Epidermal melanocyte (primary cell): ENCODE results near the gene BCL2L11.

ENCODE experiments used
- DNase-seq: peaks from one replicate; pipeline ENCODE4 v3.0.0; 2011; ENCODE audit warnings: low spot score; ENCODE audit not compliant: insufficient read length

Gene BCL2L11

DNA sequence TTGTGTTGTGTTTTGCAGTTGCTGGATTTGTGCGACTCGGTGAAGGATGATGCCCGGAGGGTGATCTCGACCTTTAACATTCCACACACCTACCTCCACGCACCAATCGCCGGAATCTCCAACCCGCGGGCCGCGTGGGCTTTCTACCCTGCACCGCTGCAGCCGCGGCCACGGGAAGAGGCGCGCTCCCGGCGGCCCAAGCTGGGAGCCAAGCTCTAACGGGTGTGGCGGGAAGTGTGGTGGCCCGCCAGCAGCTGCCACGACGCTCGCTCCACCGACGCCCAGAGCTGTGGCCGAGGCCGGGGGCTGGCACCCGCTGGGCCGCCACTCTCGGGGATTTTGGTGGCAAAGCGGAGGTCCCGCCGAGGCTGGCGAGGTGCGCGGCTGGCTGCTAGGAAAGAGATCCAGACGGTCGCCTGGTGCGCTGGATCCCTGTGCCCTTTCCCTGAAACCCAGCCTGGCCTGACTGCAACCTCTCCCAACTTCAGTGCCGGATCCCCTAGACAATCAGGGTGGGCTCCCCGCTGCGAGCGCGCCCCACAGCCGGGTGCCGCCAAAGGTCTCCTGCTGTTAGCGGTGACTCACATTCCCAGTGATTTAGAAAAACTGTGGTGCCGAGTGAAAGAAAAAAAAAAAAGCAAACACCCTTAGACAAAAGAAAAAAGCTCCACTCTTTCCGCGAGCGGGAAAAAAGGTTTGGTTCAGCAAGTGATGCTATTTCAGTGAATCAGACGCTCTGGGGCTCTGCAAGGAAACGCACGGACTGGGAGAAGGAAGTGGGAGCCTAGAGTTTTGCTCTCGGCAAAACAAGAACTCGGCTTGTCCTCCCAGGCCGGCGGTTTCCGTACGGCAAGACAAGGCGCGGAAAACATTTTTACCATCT is 2.9 kb upstream of the BCL2L11 start:
- DNase-seq: no peak

DNA sequence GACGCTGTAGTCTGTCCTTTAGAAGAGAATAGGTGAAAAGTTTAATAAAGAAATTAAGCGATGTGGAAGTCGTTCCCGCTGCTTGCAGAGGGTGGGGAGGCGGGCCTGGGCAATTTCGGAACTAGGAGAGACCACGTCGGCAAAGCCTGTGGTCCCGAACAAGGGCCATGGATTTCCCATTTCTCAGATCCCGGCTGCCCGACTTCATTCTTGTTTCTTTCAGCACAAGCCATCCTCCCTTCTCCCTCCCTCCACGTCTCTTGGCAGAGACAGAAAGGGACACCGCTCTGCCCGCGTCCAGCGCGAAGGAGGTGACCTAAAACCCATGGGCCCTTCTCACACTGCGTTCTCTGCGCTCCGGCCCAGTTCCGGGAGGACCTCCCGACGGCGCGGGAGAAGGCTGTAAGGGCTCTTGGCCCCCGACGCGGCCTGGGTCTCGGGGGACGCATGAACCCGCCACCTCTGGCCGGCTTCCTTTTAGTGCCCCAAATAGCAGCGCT is 2.2 kb upstream of the BCL2L11 start:
- no peak for DNase-seq

DNA sequence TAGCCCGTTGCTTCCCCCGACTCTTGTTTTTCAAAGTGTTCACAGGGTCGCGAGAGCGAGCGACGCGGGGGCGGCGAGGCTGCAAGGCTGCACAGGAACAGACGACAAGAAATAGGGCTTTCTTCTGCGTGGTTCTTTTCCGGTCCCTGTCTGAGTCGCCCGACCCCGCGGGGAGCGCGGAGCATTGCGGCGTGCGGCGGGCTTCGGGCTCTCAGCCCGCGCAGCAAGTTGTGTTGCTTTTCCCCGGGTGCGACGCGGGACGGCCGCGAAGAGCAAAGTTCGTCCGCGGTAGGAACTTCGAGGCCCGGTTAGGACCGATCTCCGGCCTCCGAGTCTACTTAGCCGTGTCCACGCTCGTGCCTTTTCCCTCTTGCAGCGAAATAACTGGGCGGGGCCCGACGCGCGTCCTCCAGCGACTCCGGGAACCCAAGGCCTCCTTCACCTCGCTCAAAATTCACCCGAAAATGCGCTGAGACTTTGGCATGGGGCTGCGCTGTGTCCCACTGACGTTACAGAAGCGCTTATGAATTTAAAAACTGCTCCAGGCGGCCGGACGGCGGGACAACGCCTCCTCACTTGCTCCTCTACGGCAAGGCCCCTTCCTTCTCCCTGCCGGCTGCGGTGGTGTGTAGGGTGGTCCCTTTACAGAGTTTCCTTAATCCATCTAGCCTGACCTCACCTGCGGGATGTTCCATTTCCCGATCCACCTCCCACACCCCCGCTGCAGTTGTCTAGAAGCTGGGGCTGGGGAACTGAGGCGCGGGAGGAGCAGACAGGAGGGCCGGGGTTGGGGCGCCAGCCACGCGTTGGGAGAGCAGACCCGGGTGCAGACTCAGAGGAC is 1.5 kb upstream of the BCL2L11 start:
- DNase-seq: no peak

DNA sequence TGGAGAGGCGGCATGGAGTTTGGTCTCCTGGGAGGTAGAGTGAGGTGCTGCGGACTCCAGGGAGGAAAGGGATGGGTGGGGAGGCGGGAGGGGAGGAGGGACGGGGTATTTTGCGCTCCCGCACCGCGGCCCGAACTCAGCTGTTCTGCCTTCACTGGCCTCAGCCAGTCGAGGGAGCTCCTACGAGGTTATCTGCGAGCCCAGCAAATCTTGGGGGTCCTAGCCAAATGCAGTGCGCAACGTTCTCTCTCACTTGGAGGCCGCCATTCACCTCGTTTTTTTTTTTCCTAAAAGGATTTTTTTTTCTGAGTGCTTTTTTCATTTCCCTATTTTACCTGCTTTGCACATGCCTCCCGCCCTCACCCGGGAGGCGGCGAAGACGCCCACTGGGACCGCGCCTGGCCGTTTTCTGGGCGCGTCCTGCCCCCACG is 877 bp upstream of the BCL2L11 start:
- no peak for DNase-seq

DNA sequence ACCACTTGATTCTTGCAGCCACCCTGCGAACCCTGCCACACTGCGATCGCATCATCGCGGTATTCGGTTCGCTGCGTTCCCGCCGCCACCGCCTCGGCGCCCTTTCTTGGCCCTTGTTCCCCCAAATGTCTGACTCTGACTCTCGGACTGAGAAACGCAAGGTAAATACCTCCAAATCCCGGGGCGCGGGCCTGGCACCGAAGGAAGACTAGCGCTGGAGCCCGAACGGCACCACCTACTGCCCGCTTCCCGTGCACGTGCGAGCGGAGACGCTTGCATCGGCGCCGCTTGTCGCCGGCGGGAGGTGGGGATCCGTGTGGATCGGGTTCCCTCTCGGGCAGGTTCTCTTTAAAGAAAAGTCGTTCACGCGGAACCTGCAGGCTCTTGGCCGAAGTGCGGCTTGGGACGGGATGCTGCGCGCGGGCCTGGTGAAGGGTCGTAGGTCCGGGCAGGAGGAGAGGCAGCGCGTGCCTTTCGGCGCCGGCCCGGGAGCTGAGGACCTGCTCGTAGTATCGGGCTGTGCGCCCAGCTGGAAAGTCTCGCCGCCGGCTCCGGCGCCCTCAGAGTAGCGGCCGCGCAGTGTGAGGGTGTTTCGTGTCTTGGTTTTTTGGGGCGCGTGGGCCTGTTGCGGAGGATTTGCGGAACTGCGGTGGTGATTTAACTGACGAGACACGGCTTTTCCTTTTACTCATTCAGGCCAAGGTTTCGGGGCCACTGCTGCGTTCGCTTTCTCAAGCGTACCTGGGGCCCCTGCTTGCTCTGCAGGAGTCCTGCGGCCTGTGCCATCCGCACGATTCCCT is 514 bp downstream of the BCL2L11 start:
- no peak for DNase-seq

DNA sequence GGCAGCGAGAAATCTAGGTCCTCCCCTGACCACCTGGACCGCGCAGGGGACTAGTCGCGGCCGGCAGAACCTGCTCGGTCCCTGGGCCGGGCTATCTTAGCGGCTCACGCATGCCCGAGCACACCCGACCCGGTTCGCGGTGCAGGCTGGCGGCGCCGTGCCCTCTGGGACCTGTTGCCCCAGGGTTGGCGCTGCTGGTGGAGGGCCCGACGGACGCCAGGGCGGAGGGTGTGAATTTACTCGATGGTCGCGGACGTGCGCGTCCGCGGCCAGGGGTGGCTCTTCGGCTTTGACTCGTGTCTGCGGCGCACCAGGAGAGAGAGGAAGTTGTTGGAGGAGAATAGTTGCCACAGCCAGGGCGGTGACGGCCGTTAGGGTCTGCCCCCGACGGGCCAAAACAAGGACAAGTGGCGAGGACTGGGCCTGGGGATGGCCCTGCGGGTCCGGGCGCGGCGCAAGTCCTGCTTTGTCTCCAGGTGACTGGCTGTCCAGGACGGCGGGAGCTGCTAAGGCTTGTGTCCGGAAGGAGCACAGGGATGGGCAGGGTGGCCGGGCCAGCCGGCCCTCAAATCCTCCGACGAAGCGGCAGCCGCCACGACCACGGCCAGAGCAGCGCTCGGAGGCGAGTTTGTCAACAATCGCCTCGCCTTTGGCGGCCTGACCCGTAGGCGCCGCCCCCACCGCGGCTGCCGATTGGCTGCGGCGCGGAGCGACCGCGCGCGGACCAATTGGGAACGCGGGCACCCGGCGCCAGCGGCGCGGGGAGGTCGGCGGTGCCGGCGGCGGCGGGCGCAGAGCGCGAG is 1.3 kb downstream of the BCL2L11 start:
- DNase-seq: peak; percentile 90

DNA sequence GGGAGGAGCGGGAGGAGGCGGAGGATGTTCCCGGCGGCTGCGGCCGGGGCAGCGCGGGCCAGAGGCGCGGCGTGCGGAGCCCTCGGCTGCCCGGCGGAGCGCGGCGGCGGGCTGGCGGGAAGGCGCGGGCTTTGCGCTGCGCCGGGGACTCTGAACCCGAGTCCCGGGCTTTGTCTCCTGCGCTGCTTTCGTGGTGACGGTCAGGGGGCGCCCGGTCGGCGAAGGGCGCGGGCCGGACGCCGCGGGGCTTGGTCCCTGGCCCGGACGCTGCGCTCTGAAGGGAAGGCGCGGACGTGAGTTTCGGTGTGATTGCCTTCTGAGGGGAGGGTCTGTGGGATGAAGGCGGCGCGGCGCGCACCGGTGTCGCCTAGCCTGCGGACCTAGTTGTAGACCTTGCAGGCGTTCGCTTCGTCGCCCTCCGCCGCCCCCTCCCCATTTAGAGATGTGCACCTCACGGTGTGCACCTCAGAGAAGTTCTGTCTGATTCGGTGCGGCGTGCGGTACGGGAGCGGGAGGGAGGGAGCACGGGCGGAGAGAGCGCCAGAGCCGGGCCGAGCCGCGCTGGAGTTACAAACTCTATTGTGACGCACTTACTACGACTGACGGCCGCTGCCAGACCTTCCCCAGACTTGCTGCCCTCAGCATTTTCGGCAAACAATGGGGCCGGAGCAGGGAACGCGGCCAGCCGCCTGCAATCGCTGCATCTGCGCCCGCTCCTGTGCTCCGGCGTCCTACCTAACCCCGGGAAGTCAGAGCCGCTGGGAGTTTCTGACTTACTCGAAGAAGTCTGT is 2.1 kb downstream of the BCL2L11 start:
- DNase-seq: no peak

DNA sequence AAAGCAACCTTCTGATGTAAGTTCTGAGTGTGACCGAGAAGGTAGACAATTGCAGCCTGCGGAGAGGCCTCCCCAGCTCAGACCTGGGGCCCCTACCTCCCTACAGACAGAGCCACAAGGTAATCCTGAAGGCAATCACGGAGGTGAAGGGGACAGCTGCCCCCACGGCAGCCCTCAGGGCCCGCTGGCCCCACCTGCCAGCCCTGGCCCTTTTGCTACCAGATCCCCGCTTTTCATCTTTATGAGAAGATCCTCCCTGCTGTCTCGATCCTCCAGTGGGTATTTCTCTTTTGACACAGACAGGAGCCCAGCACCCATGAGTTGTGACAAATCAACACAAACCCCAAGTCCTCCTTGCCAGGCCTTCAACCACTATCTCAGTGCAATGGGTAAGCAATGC is 3.0 kb downstream of the BCL2L11 start:
- DNase-seq: no peak

DNA sequence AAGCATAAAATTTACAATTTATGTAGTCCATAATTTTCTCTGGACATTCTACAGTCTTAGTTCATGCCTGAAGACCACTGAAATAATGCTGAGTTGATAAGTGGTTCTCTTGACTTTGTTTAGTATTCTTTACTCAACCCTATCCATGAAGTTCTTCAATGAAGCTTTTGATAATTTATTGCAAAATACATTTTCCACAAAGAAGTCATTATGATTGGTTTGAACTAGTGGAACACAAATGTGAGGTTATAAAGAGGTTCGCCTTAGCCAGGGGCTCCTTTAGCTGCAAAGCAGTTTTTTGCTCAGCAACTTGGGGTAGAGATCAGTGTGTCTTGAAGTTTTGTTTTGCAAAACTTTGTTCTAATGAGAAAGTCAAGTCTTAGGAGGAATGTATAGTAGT is 5.9 kb downstream of the BCL2L11 start:
- DNase-seq: no peak

DNA sequence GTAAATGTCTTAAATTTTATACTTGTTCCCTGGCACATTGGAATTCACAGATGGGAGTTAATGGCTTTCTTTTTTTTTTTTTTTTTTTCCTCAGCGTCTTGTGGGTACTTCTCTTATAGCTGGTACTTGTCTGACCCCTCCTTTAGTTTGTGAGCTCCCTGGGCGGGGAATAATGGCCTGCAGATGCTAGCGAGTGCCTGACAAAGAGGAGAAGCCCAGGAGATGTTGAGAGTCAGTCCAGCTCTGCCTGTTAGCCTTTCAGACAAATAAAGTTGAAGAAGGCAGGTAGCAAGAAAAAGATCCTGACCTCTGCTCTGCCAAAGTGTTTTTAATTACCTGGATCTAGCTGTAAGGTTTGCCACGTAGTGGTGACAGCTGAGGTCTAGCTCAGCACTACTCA is 6.6 kb downstream of the BCL2L11 start:
- DNase-seq: no peak

DNA sequence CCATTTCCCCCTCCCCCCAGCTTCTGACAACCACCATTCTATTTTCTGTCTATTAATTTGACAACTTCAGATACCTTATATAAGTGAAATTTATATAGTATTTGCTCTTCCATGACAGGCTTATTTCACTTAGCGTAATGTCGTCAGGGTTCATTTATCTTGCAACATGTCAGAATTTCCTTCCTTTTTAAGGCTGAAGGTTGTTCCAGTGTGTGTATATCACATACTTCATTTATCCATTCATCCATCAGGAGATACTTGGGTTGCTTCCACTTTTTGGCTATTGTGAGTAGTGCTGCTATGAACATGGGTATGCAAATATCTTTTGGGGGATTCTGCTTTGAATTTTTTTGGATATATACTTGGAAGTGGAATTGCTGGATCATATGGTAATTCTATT is 7.4 kb downstream of the BCL2L11 start:
- DNase-seq: no peak

DNA sequence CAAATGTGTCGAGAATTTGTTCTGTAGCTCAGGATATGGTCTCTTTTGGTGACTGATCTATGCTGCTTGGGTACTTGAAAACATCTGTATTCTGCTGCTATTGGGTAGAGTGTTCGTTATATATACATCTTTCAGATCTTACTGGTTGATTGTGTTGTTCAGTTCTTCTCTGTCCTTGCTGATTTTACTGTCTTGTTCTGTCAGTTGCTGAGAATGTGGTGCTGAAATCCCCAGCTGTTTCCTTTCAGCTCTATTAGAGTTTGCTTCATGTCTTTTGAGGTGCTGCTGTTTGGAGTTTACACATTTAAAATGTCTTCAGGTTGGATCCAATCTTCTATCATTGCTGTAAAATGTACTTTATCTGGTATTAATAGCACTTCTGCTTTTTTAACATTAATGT is 12.9 kb downstream of the BCL2L11 start:
- no peak for DNase-seq

DNA sequence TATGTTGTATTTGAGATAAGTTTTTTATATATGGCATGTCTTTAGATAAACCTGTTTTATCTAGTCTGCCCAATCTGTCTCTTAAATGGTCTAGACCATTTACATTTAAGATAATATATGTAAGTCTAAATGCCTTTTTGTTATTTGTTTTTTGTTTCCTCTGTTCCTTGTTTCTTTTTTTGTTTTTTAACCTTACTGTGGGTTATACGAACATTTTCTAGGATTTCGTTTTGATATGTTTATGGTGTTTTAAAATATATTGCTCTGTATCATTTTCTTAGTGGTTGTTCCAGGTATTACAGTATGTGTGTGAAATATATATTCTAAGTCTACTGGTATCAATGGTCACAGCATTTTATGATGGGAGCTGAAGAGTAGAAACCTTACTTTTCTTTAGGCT is 13.3 kb downstream of the BCL2L11 start:
- no peak for DNase-seq

DNA sequence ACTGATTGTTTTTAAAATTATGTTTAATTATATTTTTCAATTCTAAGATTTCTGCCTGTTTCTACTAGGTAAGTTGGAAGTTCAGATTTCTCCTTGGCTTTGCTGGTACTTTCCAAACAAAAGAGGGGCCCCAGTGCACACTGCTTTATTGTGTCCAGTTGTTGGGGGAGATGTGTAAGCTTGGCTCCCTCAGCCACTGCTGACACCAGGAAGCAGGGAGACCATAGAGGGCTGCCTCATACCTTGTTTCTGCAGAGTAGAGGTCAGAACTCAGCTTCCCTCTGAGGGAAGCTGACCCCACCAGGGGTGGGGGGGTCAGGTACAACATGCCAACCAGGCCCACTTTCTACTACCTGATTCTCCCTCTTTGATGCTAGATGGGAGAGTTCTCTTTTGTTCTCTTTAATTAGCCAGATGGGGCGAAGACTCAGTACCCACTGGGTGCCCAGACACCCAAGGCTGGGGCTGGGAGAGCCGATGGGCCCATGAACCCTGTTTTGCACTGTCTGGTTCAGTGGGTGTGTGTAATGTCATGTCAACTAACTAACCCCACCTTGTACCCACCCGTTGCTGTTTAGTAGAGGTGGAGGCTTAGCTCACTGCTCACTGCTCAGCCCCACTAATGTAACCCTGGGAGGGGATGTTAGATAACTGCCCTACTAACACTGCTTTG is 14.7 kb downstream of the BCL2L11 start:
- no peak for DNase-seq

DNA sequence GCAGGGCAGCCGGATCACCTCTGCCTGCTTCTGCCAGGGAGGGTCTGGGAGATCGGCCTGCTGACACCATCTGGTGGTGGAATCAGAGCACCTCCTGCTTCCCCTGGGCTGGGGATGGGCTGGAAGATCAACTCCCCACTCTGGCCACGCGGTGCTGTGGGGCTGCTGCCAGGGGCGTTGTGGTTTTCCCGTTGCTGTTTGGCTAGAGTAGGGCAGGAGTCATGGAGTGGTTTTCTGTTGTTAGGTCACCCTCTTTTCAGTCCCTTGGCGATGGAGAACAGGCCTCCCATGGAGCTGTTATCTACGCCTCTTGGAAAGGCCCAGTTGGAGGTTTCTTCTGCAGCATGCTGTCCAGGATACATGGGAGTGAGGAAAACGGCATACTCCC is 15.2 kb downstream of the BCL2L11 start:
- DNase-seq: no peak

DNA sequence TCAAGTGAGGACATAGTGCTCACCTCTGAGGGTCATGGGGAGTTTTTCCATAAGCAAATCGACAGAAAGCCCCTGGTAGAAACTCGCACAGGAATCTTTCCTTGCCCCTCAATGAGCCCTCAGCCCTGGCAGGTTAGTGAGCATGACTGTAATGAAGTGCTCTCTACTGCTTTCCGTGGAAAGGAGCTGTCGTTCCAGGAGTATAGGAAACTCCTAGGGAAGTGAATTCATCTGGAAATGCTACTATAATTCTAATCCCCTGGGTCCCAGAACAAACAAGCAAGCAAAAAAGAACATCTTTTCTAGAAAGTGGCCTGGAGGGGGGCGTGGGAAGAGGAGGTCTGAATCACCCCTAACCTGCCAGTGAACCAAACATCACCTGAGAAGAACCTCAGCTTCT is 18.1 kb downstream of the BCL2L11 start:
- DNase-seq: no peak

DNA sequence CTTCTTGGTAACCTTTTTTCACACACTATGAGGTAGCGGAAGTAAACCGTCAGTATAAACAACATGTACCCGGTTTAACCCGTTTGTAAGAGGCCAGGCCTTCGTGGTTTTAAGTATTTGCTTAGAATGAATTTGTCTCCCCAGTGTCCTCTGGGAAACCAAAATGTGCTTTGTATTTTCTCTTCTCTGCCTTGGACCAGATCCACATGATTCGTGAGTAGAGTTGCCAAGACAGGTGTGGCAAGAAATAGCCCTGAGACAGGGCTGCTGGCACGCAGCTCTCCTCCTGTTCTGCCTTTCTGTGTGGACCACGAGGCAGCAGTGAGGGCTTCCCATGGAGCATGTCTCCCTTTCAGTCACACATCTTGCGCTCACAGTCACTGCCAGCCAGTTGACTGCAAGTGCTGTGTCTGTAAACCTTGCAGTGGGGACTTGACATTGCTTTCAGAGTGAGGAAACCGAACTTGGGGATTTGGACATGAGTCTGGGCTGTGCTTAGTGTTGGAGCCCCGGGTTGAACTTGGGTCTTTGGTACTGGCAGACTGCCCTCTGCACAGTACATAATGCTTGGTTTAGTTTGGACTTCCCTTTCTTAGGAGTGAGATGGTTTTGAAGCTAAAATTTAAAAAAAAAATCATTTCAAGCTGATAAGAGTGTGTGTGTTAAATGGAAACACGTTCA is 19.1 kb downstream of the BCL2L11 start:
- DNase-seq: no peak

DNA sequence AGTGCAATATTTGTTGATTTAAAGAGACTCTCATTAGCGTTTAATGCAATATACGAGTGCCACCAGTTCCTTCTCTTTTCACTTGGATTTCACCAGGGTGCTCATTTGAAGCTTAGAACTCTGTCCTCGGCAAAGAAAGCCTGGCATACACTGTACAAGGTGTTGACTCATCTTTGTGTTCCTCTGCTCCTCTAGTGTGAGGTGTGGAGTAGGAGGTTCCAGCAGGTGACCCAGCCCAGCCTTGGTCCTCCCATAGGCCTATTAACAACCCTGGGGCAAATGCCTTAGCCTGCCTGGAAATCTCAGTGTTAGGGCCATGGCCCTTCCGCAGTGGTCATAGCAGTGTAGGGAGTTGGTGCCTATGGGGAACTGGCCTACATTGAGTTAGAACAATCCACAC is 20.1 kb downstream of the BCL2L11 start:
- no peak for DNase-seq

DNA sequence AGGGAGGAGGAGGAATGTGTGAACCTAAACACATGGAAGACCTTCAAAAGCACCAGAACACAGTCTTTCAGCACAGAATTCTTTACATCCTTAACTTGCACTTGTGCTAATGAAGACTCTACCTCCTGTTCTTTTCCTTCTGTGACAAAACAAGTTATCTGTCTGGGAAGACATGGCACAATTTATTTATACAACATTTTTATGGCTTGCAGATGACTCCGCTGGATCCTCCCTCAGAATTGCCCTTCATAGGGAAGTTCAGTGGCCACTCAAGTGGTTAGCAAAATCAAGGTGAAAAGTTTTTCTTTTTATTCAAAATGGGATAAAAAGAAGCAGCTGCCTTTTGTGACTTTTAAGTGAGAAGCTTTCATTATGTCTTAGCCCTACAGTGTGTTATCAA is 21.4 kb downstream of the BCL2L11 start:
- no peak for DNase-seq
